SK-N-SH treated with all-trans-retinoic acid at 6 μM for 48 hours (cell line): Measurements from ENCODE around the gene MESP2.

Source experiments
- CREB5 ChIP-seq: fragments of 250-450 bp; sonication (Bioruptor Pico); IDR thresholded peaks from 2 replicates; pipeline ENCODE4 v1.5.1; 2020; ENCODE audit warnings: low read depth, mild to moderate bottlenecking, moderate library complexity

The MESP2 gene

DNA sequence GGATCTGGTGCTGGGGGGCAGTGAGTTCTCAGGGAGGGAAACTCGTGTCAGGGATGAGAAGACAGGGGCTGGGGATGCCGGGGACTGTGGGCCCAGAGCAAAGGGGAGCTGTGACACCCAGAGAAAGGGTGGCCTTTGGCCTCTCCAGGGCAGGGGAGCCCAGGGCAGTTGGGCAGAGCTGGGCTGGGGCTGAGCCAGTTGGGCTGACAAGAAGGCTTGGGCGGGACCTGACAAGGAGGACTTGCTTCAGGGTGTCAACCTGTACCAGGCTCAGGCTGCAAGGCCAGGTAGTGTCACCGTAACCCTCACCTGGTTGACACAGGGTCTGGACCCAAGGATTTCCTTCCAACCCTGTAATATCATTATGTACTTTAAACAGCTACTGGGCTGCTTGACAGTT is 51.7 kb downstream of the MESP2 start (continued):
- no peak for TF ChIP-seq CREB5 (CRISPR knock-in tag)
